Panc1 (cell line): ENCODE data around the gene FAM227B. TPM values are rescaled to one million over a fixed set of nuclear protein-coding genes. Genes with fewer than 3 reads are reported as not detected.

Experiments
- ATAC-seq: fragments of 200-7000 bp; cut with Tn5 transposase; 2 replicates; pipeline ENCODE4 v1.9.1; 2020; ENCODE audit warnings: mild to moderate bottlenecking, moderate library complexity
- BruUV-seq: library from RNA; stranded (reverse); fragments of 400-500 nt; replicated peaks from 2 replicates; lab custom pipeline; 2021; lab: Mats Ljungman, UMichigan
- CTCF ChIA-PET: fragments of 300-600 bp; sonication (Branson Sonifier 250); formaldehyde crosslinking; loops from one replicate; lab custom pipeline; 2022; ENCODE audit warnings: antibody characterized with exemption; lab: Charles Lee
- POLR2A ChIA-PET: fragments of 300-600 bp; sonication (Branson Sonifier 250); formaldehyde crosslinking; loops from one replicate; lab custom pipeline; 2022; ENCODE audit warnings: antibody characterized with exemption; lab: Charles Lee
- DNase-seq: peaks from one replicate; pipeline ENCODE4 v3.0.0-alpha.2; 2010; ENCODE audit warnings: low read depth, low spot score
- H3K27ac ChIP-seq: 2 replicates; pipeline ENCODE4 v1.5.1; 2011; ENCODE audit warnings: mild to moderate bottlenecking, low read length, inconsistent platforms
- H3K27me3 ChIP-seq: fragments of 200-500 bp; sonication (Bioruptor generic); 2 replicates; pipeline ENCODE4 v1.6.0; 2014; ENCODE audit warnings: low read length, inconsistent platforms; ENCODE audit not compliant: control insufficient read depth, insufficient read depth
- H3K36me3 ChIP-seq: fragments of 200-500 bp; sonication (Bioruptor generic); 2 replicates; pipeline ENCODE4 v1.5.1; 2014; ENCODE audit warnings: inconsistent platforms, mild to moderate bottlenecking, low read length, moderate library complexity; ENCODE audit not compliant: control insufficient read depth, insufficient read depth
- H3K4me1 ChIP-seq: 2 replicates; pipeline ENCODE4 v1.5.1; 2011; ENCODE audit warnings: inconsistent platforms, mild to moderate bottlenecking, low read length, moderate library complexity; ENCODE audit not compliant: control insufficient read depth, insufficient read depth
- H3K4me3 ChIP-seq, 2 experiments: 2 replicates each; pipeline ENCODE4 v1.5.1; 2011 to 2012; ENCODE audit warnings: low read depth in 2 of 2, low read length in 2 of 2, mild to moderate bottlenecking in 2 of 2, inconsistent platforms in 1 of 2, moderate library complexity in 1 of 2
- H3K9me3 ChIP-seq: fragments of 200-500 bp; sonication (Bioruptor generic); 2 replicates; pipeline ENCODE4 v1.5.1; 2014; ENCODE audit warnings: low read depth, mild to moderate bottlenecking, inconsistent platforms, low read length, moderate library complexity; ENCODE audit not compliant: control insufficient read depth, insufficient read depth
- CTCF ChIP-seq: fragments of 450-650 bp; IDR thresholded peaks from 2 replicates; pipeline ENCODE4 v1.5.1; 2017; ENCODE audit warnings: mild to moderate bottlenecking
- POLR2AphosphoS5 ChIP-seq: IDR thresholded peaks from 2 replicates; pipeline ENCODE4 v1.6.1; 2012; ENCODE audit warnings: mild to moderate bottlenecking, low read depth, low read length, moderate library complexity
- SIN3A ChIP-seq: IDR thresholded peaks from 2 replicates; pipeline ENCODE4 v1.6.1; 2012; ENCODE audit warnings: low read depth, mild to moderate bottlenecking, low read length, moderate library complexity, borderline replicate concordance; ENCODE audit not compliant: insufficient read depth
- TCF7L2 ChIP-seq: IDR thresholded peaks from 2 replicates; pipeline ENCODE4 v1.6.1; 2011; ENCODE audit warnings: mild to moderate bottlenecking, low read depth, low read length, inconsistent platforms
- in situ Hi-C: cut with HindIII; loops from 2 replicates; pipeline ENCODE4 v1.10.0; 2016; ENCODE audit warnings: low sequenced_read_pairs, low pct_unique_long_range_greater_than_20kb
- intact Hi-C: fragments of 100-400 bp; cut with micrococcal nuclease; formaldehyde crosslinking; loops from one replicate; pipeline ENCODE4 v1.10.0; 2022; ENCODE audit not compliant: unreplicated experiment
- total RNA-seq: library from RNA; stranded (reverse); gene quantifications from one replicate; pipeline ENCODE4 v1.2.1, GENCODE V29; 2021; ENCODE audit not compliant: unreplicated experiment
- TF ChIP-seq, protein P1 (sequence below), 2 experiments: IDR thresholded peaks; 2 replicates each; pipeline ENCODE4 v1.6.1; 2011 to 2012; ENCODE audit warnings: low read depth in 2 of 2, control low read depth in 1 of 2, low read length in 1 of 2, mild to moderate bottlenecking in 1 of 2, moderate library complexity in 1 of 2; ENCODE audit not compliant: insufficient read depth in 1 of 2

Gene FAM227B
- total RNA-seq, 1 experiment from 2014 or later, result 1.2 TPM

DNA sequence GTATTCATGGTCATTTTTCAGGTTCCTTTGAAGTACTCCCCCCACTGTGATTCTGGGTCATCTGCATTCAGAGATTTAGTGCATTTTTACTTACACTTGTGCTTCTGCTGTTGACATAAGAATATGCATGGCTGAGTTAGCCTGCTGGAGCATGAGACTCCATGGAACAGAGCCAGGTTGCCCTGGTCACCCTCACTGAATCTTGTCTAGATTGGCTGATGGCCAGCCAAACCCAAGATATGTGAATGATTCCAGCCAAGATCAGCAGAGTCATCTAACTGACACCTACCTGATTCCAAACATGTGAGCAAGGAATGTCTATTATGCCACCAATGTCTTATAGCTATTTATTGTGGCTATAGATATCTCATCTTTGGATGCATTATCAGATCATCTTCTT is 25.3 kb upstream of the FAM227B start:
- DNase-seq (no peak), ATAC-seq (no peak)
- in situ Hi-C loops (no loop called here), intact Hi-C loops (no loop called here)
- CTCF ChIA-PET, result no interaction called here
- Histone ChIP-seq H3K9me3 (no peaks in the 10 kb centered on the region), H3K27me3 (no peaks in the 10 kb centered on the region), H3K27ac (no peak overlapping the region), H3K4me3 (no peak overlapping the region), H3K4me1 (no peaks in the 10 kb centered on the region), H3K36me3 (no peaks in the 10 kb centered on the region; the same call in 1 of the 2 replicates)
- POLR2A ChIA-PET, result no interaction called here
- TF ChIP-seq, protein P1, sequence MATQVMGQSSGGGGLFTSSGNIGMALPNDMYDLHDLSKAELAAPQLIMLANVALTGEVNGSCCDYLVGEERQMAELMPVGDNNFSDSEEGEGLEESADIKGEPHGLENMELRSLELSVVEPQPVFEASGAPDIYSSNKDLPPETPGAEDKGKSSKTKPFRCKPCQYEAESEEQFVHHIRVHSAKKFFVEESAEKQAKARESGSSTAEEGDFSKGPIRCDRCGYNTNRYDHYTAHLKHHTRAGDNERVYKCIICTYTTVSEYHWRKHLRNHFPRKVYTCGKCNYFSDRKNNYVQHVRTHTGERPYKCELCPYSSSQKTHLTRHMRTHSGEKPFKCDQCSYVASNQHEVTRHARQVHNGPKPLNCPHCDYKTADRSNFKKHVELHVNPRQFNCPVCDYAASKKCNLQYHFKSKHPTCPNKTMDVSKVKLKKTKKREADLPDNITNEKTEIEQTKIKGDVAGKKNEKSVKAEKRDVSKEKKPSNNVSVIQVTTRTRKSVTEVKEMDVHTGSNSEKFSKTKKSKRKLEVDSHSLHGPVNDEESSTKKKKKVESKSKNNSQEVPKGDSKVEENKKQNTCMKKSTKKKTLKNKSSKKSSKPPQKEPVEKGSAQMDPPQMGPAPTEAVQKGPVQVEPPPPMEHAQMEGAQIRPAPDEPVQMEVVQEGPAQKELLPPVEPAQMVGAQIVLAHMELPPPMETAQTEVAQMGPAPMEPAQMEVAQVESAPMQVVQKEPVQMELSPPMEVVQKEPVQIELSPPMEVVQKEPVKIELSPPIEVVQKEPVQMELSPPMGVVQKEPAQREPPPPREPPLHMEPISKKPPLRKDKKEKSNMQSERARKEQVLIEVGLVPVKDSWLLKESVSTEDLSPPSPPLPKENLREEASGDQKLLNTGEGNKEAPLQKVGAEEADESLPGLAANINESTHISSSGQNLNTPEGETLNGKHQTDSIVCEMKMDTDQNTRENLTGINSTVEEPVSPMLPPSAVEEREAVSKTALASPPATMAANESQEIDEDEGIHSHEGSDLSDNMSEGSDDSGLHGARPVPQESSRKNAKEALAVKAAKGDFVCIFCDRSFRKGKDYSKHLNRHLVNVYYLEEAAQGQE (IDR thresholded peaks at IDR 0.05; ENCODE audit: insufficient read depth in 1 of 2, low read depth in 2 of 2, low read length in 1 of 2), result no peak
- TF ChIP-seq TCF7L2, result no peak
- TF ChIP-seq SIN3A, result no peak
- TF ChIP-seq CTCF, result no peak
- no peak for TF ChIP-seq POLR2AphosphoS5
- BruUV-seq, result no TSS peak

GRCh38 chr15:49645277-49645676 is 24.7 kb upstream of the FAM227B start:
- DNase-seq (no peak), ATAC-seq (no peak)
- H3K4me3 ChIP-seq, result no peak overlapping the region
- H3K27ac ChIP-seq, result no peak overlapping the region
- H3K36me3 ChIP-seq, result no peaks in the 10 kb centered on the region; the same call in 1 of the 2 replicates
- H3K4me1 ChIP-seq, result no peaks in the 10 kb centered on the region
- no TSS peak for BruUV-seq
- H3K9me3 ChIP-seq, result no peaks in the 10 kb centered on the region
- no peak for TF ChIP-seq POLR2AphosphoS5
- no peak for TF ChIP-seq SIN3A
- TF ChIP-seq TCF7L2, result no peak
- TF ChIP-seq CTCF, result no peak
- TF ChIP-seq, protein P1 (IDR thresholded peaks at IDR 0.05; ENCODE audit: insufficient read depth in 1 of 2, low read depth in 2 of 2, low read length in 1 of 2), result no peak
- H3K27me3 ChIP-seq, result no peaks in the 10 kb centered on the region
- ChIA-PET CTCF (no interaction called here), POLR2A (no interaction called here)
- in situ Hi-C loops (no loop called here), intact Hi-C loops (no loop called here)
